Transverse colon (tissue), 4 donors: Measurements from ENCODE around the gene HIP1. TPM values are rescaled to one million over a fixed set of nuclear protein-coding genes. Genes with fewer than 3 reads are reported as not detected.
"Not testable (repeated sequence)": the region's sequence is repeated elsewhere in the genome, so short reads cannot be mapped to it uniquely, and the experiment has no call there.

Source experiments
- DNase-seq: peaks from one replicate; pipeline ENCODE4 v3.0.0-alpha.2; 2019
- H3K27ac ChIP-seq, 4 donors: fragments of 200-600 bp; sonication (generic); 2 replicates each; pipeline ENCODE4 v1.5.1; 2016 to 2018; ENCODE audit warnings: inconsistent platforms in 4 of 4
- H3K27me3 ChIP-seq: fragments of 200-600 bp; sonication (generic); 2 replicates; pipeline ENCODE4 v1.5.1; 2017; ENCODE audit warnings: inconsistent platforms
- H3K36me3 ChIP-seq, 4 donors: fragments of 200-600 bp; sonication (generic); 2 replicates each; pipeline ENCODE4 v1.5.1; 2017 to 2019; ENCODE audit warnings: inconsistent platforms in 4 of 4
- H3K4me1 ChIP-seq, 4 donors: fragments of 200-600 bp; sonication (generic); 2 replicates each; pipeline ENCODE4 v1.5.1; 2017 to 2020; ENCODE audit warnings: inconsistent platforms in 4 of 4
- H3K4me3 ChIP-seq, 4 donors: fragments of 200-600 bp; sonication (generic); 1 replicate in 1 of 4; 2 replicates in 3 of 4; pipeline versions ENCODE4 v1.5.1 to v1.6.1; 2017 to 2019; ENCODE audit warnings: inconsistent platforms in 4 of 4
- H3K9me3 ChIP-seq, 2 donors: fragments of 200-600 bp; sonication (generic); 2 replicates each; pipeline ENCODE4 v1.5.1; 2017 to 2019; ENCODE audit warnings: inconsistent platforms in 2 of 2
- EP300 ChIP-seq: sonication (generic); formaldehyde crosslinking; IDR thresholded peaks from one replicate; pipeline ENCODE4 v1.6.1; 2017; ENCODE audit warnings: antibody characterized with exemption, low read depth
- POLR2A ChIP-seq: fragments of 450-650 bp; IDR thresholded peaks from one replicate; pipeline ENCODE4 v1.6.1; 2016; ENCODE audit warnings: antibody characterized with exemption, mild to moderate bottlenecking, moderate library complexity
- POLR2AphosphoS5 ChIP-seq, 3 donors: sonication (generic); formaldehyde crosslinking; IDR thresholded peaks; one replicate each; pipeline ENCODE4 v1.6.1; 2016; ENCODE audit warnings: antibody characterized with exemption in 3 of 3
- WGBS, 2 donors: methylation state at CpG; one replicate each; pipeline ENCODE4 v1.1.5; 2018; ENCODE audit warnings: low coverage in 1 of 2; 5-methylcytosine and 5-hydroxymethylcytosine counted together
- in situ Hi-C, 4 donors: fragments of 200-750 bp; cut with MboI; loops; one replicate each; pipeline versions ENCODE4 v1.15.0 to v1.15.1; 2017; ENCODE audit warnings: low sequenced_read_pairs in 3 of 4, low pct_ligation_motif_present in 1 of 4, low pct_unique_long_range_greater_than_20kb in 1 of 4
- intact Hi-C: fragments of 100-400 bp; cut with DNase I; formaldehyde crosslinking; loops from one replicate; pipeline ENCODE4 v1.15.1; 2023; ENCODE audit warnings: low total_unique reads
- total RNA-seq, 4 donors: library from RNA; depleted of rRNA; stranded (reverse); fragments of >200 nt; gene quantifications; one replicate each; pipeline ENCODE4 v1.1.0, GENCODE V29; 2016
- TF ChIP-seq, protein P1 (sequence below), 5 experiments: fragments of 200-600 bp in 3 of 5; fragments of 450-650 bp in 2 of 5; sonication (generic) in 3 of 5; IDR thresholded peaks; 1 replicate in 2 of 5; 2 replicates in 3 of 5; pipeline ENCODE4 v1.5.1; 2016 to 2017; ENCODE audit warnings: antibody characterized with exemption in 5 of 5, inconsistent platforms in 3 of 5, mild to moderate bottlenecking in 2 of 5, moderate library complexity in 1 of 5

The HIP1 gene
- total RNA-seq, 4 donors from 2014 or later: 3.7 to 20.1 (median 4.7) TPM

DNA sequence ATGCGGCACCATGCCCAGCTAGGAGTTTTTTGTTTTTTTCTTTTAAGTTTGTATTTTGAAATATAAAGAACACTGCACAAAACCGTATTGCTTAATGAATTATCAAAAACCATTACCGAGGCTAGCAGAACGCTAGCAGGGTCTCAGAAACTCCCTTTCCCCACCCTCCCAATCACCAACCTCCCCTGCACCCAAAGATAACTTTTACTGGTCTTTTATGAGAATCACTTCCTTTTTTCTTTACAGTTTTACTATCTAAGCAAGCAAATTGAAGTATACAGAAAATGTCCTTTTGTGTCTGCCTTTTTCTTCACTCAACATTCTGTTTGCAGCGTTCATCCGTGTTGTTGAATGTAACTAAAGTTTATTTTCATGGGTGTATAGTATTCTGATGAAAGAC lies 13.4 kb downstream of the HIP1 start:
- in situ Hi-C loops (no loop called here), intact Hi-C loops (no loop called here)
- 76 to 77% methylated on average over 6 of the region's 6 CpGs for WGBS, 2 donors
- no peak overlapping the region for H3K27ac ChIP-seq
- H3K36me3 ChIP-seq: no peaks in the 10 kb centered on the region
- peaks cover 0 to 26% (median 15%) of the 10 kb centered on the region in 4 donors for H3K4me1 ChIP-seq
- TF ChIP-seq, protein P1, sequence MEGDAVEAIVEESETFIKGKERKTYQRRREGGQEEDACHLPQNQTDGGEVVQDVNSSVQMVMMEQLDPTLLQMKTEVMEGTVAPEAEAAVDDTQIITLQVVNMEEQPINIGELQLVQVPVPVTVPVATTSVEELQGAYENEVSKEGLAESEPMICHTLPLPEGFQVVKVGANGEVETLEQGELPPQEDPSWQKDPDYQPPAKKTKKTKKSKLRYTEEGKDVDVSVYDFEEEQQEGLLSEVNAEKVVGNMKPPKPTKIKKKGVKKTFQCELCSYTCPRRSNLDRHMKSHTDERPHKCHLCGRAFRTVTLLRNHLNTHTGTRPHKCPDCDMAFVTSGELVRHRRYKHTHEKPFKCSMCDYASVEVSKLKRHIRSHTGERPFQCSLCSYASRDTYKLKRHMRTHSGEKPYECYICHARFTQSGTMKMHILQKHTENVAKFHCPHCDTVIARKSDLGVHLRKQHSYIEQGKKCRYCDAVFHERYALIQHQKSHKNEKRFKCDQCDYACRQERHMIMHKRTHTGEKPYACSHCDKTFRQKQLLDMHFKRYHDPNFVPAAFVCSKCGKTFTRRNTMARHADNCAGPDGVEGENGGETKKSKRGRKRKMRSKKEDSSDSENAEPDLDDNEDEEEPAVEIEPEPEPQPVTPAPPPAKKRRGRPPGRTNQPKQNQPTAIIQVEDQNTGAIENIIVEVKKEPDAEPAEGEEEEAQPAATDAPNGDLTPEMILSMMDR (IDR thresholded peaks at IDR 0.05): no peak
- no peak for TF ChIP-seq EP300
- TF ChIP-seq POLR2A: no peak
- TF ChIP-seq POLR2AphosphoS5 (IDR thresholded peaks at IDR 0.05): no peak
- no peaks in the 10 kb centered on the region for H3K9me3 ChIP-seq
- DNase-seq: no peak
- H3K27me3 ChIP-seq: no peaks in the 10 kb centered on the region
- no peak overlapping the region for H3K4me3 ChIP-seq

DNA sequence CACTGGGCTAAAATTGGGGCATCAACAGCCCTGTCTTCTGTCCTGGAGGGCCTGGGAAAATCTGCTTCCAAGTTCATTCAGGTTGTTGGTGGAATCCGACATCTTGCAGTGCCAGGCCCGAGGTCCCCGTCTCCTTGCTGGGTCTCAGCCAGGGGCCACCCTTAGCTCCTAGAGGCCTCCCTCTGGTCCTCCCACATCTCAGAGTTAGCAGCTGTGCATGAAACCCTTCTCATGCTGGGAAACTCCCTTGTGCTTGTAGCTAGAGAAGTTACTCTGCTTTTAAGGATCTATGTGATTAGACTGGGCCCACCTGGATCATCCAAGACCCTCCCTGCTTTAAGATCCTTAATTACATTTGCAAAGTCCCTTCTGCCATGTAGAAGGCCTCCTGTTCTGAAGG lies 15.3 kb downstream of the HIP1 start:
- 87% methylated on average over 3 of the region's 3 CpGs; no CpG with 5 or more reads in 1 of the 2 donors for WGBS, 2 donors
- no peak for DNase-seq
- no peak for TF ChIP-seq EP300
- TF ChIP-seq, protein P1 (IDR thresholded peaks at IDR 0.05): no peak
- TF ChIP-seq POLR2AphosphoS5 (IDR thresholded peaks at IDR 0.05): no peak
- no peak for TF ChIP-seq POLR2A
- Histone ChIP-seq H3K4me1 (peaks cover 0 to 20% (median 16%) of the 10 kb centered on the region in 4 donors), H3K36me3 (no peaks in the 10 kb centered on the region), H3K4me3 (no peak overlapping the region), H3K27ac (no peak overlapping the region), H3K27me3 (no peaks in the 10 kb centered on the region), H3K9me3 (no peaks in the 10 kb centered on the region)
- intact Hi-C loops: no loop called here
- in situ Hi-C loops: no loop called here

DNA sequence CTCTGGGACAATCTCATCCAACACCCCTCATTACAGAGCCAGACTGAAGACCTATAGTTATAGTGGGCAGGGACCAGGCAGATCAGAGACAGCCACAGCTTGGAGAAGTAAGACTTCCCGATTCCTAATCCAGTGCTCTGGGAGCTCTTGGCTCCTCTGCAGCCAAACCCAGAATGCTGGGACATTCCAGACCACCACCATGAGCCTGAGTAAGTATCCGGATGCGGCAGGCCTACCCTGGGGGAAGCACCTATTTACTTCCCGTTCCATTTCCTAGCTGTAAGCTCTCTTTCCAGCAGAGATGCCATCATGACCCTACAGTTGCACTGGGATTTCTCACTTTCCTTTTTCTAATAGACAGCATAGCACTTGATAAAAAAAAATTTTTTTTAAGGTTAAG lies 16.4 kb downstream of the HIP1 start:
- Histone ChIP-seq H3K4me1 (peaks cover 0 to 13% (median 6%) of the 10 kb centered on the region in 4 donors), H3K4me3 (no peak overlapping the region), H3K9me3 (no peaks in the 10 kb centered on the region), H3K36me3 (no peaks in the 10 kb centered on the region), H3K27ac (no peak overlapping the region), H3K27me3 (no peaks in the 10 kb centered on the region)
- in situ Hi-C loops: no loop called here
- TF ChIP-seq POLR2A: no peak
- TF ChIP-seq, protein P1 (IDR thresholded peaks at IDR 0.05): no peak
- intact Hi-C loops: no loop called here
- 72 to 80% methylated on average over 1 to 4 of the region's 4 CpGs for WGBS, 2 donors
- DNase-seq: no peak

DNA sequence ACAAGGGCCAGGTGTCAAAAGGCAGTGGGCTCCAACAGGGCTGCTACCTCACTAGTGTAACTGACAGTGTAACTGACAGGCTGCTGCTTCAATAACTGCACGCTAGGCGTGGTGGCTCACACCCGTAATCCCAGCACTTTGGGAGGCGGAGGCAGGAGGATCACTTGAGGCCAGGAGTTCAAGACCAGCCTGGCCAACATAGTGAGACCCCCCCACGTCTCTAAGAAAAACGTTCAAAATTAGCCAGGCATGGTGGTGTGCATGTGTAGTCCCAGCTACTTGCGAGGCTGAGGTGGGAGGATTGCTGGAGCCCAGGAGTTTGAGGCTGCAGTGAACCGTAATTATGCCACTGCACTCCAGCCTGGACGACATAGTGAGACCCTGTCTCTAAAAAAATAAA lies 16.8 kb downstream of the HIP1 start:
- H3K27me3 ChIP-seq: not testable (repeated sequence)

DNA sequence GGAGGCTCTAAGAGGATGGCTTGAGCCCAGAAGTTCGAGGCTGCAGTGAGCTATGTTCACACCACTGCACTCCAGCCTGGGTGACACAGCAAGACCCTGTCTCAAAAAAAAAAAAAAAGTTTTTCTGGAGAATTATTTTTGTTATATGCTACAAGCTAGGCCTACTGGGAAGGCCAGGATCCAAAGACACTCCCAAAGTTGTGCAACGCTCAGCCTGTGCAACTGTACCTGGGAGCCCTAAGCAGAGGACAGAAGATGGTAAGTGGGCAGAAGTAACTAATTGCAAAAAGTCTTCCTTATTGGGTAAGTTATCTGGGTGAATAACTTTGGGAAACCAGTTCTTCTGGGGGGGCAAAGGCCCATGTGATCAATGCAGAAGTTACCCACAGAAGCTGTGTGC lies 17.3 kb downstream of the HIP1 start:
- 78 to 87% methylated on average over 1 to 2 of the region's 2 CpGs for WGBS, 2 donors
- TF ChIP-seq, protein P1 (IDR thresholded peaks at IDR 0.05): no peak
- TF ChIP-seq POLR2AphosphoS5 (IDR thresholded peaks at IDR 0.05) (no peak), POLR2A (no peak), EP300 (no peak)
- Histone ChIP-seq H3K27ac (no peak overlapping the region), H3K9me3 (no peaks in the 10 kb centered on the region), H3K4me1 (peaks cover 0 to 13% (median 5%) of the 10 kb centered on the region in 4 donors), H3K4me3 (no peak overlapping the region), H3K36me3 (no peaks in the 10 kb centered on the region), H3K27me3 (no peaks in the 10 kb centered on the region)
- in situ Hi-C loops: no loop called here
- intact Hi-C loops: no loop called here
- DNase-seq: no peak

More for the DNA sequence above, 16.8 kb downstream of the HIP1 start:
- H3K4me3 ChIP-seq, H3K9me3 ChIP-seq, in situ Hi-C loops, intact Hi-C loops, H3K36me3 ChIP-seq, H3K27ac ChIP-seq, DNase-seq: not testable (repeated sequence)
- 89 to 92% methylated on average over 5 to 9 of the region's 9 CpGs for WGBS, 2 donors
- H3K4me1 ChIP-seq: peaks cover 0 to 13% (median 5%) of the 10 kb centered on the region in 4 donors
